HG03439 (cell line): ENCODE measurements around the gene SORCS2.

Source experiments
- ATAC-seq: cut with Tn5 transposase; IDR thresholded peaks from one replicate; pipeline ENCODE4 v1.9.1; 2021; ENCODE audit warnings: mild to moderate bottlenecking, moderate library complexity; ENCODE audit not compliant: unreplicated experiment

SORCS2 gene

GRCh38 chr4:7282786-7283440 lies 90.6 kb downstream of the SORCS2 start:
- no peak for ATAC-seq

- ATAC-seq: no peak
Observed at GRCh38 chr4:7285244-7286094, 93.1 kb downstream of the SORCS2 start.

GRCh38 chr4:7286170-7286569 lies 93.8 kb downstream of the SORCS2 start:
- ATAC-seq: no peak

- ATAC-seq: no peak
Observed at GRCh38 chr4:7286798-7287197, 94.5 kb downstream of the SORCS2 start.

- ATAC-seq: no peak
Observed at GRCh38 chr4:7287274-7287917, 95.1 kb downstream of the SORCS2 start.

- ATAC-seq: no peak
Observed at GRCh38 chr4:7287918-7288280, 95.6 kb downstream of the SORCS2 start.

- no peak for ATAC-seq
Observed at GRCh38 chr4:7288751-7289523, 96.6 kb downstream of the SORCS2 start.

GRCh38 chr4:7289589-7289988 lies 97.3 kb downstream of the SORCS2 start:
- ATAC-seq: no peak

- ATAC-seq: no peak
Observed at GRCh38 chr4:7291372-7292114, 99.2 kb downstream of the SORCS2 start.

GRCh38 chr4:7293703-7294102 lies 101.4 kb downstream of the SORCS2 start:
- no peak for ATAC-seq

GRCh38 chr4:7294176-7294756 lies 101.9 kb downstream of the SORCS2 start:
- ATAC-seq: no peak

- ATAC-seq: no peak
Observed at GRCh38 chr4:7295197-7295910, 103.0 kb downstream of the SORCS2 start.

GRCh38 chr4:7295911-7296660 lies 103.7 kb downstream of the SORCS2 start:
- no peak for ATAC-seq

GRCh38 chr4:7296661-7297335 lies 104.5 kb downstream of the SORCS2 start:
- ATAC-seq: no peak

- ATAC-seq: no peak
Observed at GRCh38 chr4:7297374-7297773, 105.0 kb downstream of the SORCS2 start.

- no peak for ATAC-seq
Observed at GRCh38 chr4:7297881-7298280, 105.5 kb downstream of the SORCS2 start.

GRCh38 chr4:7298619-7299009 lies 106.3 kb downstream of the SORCS2 start:
- ATAC-seq: no peak
